Activated CD4-positive, alpha-beta T cell treated with anti-CD3 and anti-CD28 coated beads, Interleukin-2, amount 10 ng/mL, durations not matched to agents 7 days and 5 days (primary cell): Measurements from ENCODE around the gene PER2. TPM values are rescaled to one million over a fixed set of nuclear protein-coding genes. Genes with fewer than 3 reads are reported as not detected.

Experiments
- CTCF ChIA-PET: fragments of 350-600 bp; sonication (Branson Sonifier 250); formaldehyde crosslinking; loops from one replicate; lab custom pipeline; 2021; ENCODE audit warnings: antibody characterized with exemption; lab: Charles Lee
- POLR2A ChIA-PET: fragments of 350-600 bp; sonication (Branson Sonifier 250); formaldehyde crosslinking; loops from one replicate; lab custom pipeline; 2021; ENCODE audit warnings: antibody characterized with exemption; lab: Charles Lee
- DNase-seq: peaks from one replicate; pipeline ENCODE4 v3.0.0-alpha.2; 2020
- H3K27ac Mint-ChIP-seq: one replicate; pipeline ENCODE4 v1.8.0; 2021; ENCODE audit warnings: mild to moderate bottlenecking, moderate library complexity, mixed read lengths
- H3K27me3 Mint-ChIP-seq: one replicate; pipeline ENCODE4 v1.8.0; 2021; ENCODE audit warnings: mixed read lengths
- H3K36me3 Mint-ChIP-seq: one replicate; pipeline ENCODE4 v1.8.0; 2021; ENCODE audit warnings: low read depth, mixed read lengths
- H3K4me1 Mint-ChIP-seq: one replicate; pipeline ENCODE4 v1.8.0; 2021; ENCODE audit warnings: mixed read lengths
- H3K4me3 Mint-ChIP-seq: one replicate; pipeline ENCODE4 v1.8.0; 2021; ENCODE audit warnings: mild to moderate bottlenecking, moderate library complexity, mixed read lengths
- H3K9me3 Mint-ChIP-seq: one replicate; pipeline ENCODE4 v1.8.0; 2021; ENCODE audit warnings: mixed read lengths
- total RNA-seq, 2 experiments: library from RNA; stranded (reverse); gene quantifications; one replicate each; pipeline ENCODE4 v1.2.3, GENCODE V29; 2021

PER2 gene
- total RNA-seq, 2 experiments from 2014 or later = 11.8 to 13.1 TPM

DNA sequence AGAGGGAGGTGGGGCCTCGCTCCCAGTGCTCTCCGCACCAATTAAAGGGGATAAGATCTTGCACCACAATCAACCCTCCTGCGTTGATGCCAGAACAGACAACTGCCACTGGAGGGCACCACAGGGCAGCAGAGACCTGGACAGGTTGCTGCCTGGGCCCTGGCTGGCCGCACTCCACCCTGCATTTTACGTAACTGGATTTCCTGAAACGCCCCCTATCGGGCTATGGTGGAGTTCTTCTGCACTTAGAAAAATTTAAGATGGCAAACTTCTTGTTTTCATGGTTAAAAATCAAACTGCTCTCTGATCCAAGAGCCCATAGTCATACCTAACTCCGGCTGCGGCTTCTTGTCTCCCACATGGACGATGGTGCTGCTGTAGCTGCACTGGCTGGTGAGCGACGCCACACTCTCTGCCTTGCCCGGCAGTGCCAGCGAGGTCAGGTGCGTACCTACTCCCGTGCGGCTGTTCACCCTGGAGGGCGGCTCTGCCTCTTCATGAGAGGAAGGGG is 31.8 kb downstream of the PER2 start:
- DNase-seq = peak; percentile 79
- H3K36me3 Mint-ChIP-seq = peaks cover 4% of the 10 kb centered on the region
- peak overlapping the region; percentile 50 for H3K27ac Mint-ChIP-seq
- H3K27me3 Mint-ChIP-seq = no peaks in the 10 kb centered on the region
- H3K4me3 Mint-ChIP-seq = no peak overlapping the region
- peaks cover 12% of the 10 kb centered on the region for H3K4me1 Mint-ChIP-seq
- POLR2A ChIA-PET = no interaction called here
- CTCF ChIA-PET = interaction anchor here (1.2 kb wide), 2 partner anchors 9 to 18 kb away, joined by 3 to 4 read pairs; no protein-coding TSS in a partner anchor
- no peaks in the 10 kb centered on the region for H3K9me3 Mint-ChIP-seq

DNA sequence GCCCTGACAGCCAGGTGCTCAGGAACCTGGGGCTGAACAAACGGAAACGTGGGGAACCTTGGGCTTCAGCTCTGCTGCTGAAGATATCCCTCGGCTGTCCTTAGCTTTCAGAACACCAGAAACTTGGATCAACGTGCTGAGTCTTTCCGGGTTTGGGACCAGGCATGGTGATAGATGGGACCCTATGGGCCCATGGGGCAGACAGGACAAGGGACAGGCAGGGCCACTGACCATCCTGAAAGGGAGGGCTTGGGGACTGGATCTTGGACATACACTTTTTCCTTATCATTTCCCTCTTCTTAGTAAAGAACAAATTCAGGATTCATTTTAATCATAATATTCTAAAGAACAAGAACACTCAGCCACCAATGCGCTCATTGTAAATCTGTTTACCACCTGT is 32.3 kb downstream of the PER2 start:
- Mint-ChIP-seq H3K36me3 (peaks cover 4% of the 10 kb centered on the region), H3K9me3 (no peaks in the 10 kb centered on the region), H3K27ac (peak overlapping the region; percentile 16), H3K4me3 (no peak overlapping the region), H3K4me1 (peaks cover 12% of the 10 kb centered on the region), H3K27me3 (no peaks in the 10 kb centered on the region)
- ChIA-PET CTCF (interaction anchor here (0.7 to 1.6 kb wide), 5 partner anchors 9 to 31 kb away, joined by 3 to 4 read pairs (median 3); partner anchors contain the start of gene HES6), POLR2A (no interaction called here)
- DNase-seq = no peak

DNA sequence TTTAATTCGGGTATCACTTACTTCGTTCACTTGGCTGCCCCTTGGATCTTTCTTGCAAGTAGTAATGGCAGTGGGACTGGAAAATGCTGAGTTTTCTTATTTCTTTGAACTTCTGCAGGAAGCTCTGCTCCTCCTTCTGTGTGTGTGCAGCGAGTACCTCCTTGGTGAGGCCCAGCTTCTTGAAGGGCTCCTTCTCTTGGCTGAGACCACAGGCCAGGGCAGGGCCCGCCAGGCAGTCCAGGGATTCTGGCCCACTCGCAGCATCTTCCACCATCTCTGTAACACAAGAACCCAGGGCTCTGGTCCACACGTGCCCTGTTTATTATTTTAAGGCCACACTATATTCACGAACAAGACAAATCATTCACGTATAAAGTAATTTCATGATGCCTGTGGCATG is 32.8 kb downstream of the PER2 start:
- peaks cover 4% of the 10 kb centered on the region for H3K36me3 Mint-ChIP-seq
- POLR2A ChIA-PET = no interaction called here
- H3K27ac Mint-ChIP-seq = no peak overlapping the region
- peaks cover 12% of the 10 kb centered on the region for H3K4me1 Mint-ChIP-seq
- DNase-seq = no peak
- CTCF ChIA-PET = interaction anchor here (0.6 to 1.6 kb wide), 5 partner anchors 9 to 78 kb away, joined by 3 to 4 read pairs (median 3); partner anchors contain the start of gene HES6
- no peak overlapping the region for H3K4me3 Mint-ChIP-seq
- no peaks in the 10 kb centered on the region for H3K27me3 Mint-ChIP-seq
- H3K9me3 Mint-ChIP-seq = no peaks in the 10 kb centered on the region

DNA sequence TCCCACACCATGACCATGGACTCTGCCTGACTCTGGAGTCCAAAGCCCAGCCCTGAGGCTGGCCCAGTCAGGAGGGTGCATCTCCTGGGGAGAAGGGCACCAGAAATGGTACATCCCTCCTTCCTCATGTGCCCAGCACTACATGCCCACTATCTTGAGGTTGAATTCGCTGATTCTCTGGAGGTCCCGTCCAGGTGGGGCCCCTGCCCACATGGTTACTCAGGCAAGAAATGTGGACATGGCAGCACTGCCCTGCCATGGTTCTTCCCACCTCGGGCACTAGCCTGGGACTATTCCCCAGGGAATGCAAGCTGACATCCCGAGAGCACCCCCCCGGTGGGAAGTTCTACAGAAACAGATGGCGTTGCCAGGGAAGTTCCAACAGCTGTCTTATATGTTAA is 33.3 kb downstream of the PER2 start:
- no peak for DNase-seq
- POLR2A ChIA-PET = no interaction called here
- Mint-ChIP-seq H3K36me3 (peaks cover 4% of the 10 kb centered on the region), H3K4me3 (no peak overlapping the region), H3K27me3 (no peaks in the 10 kb centered on the region), H3K9me3 (no peaks in the 10 kb centered on the region), H3K27ac (no peak overlapping the region), H3K4me1 (peaks cover 8% of the 10 kb centered on the region)
- CTCF ChIA-PET = interaction anchor here (0.6 to 1.6 kb wide), 4 partner anchors 8 to 79 kb away, joined by 3 to 4 read pairs (median 3); partner anchors contain the start of gene HES6

DNA sequence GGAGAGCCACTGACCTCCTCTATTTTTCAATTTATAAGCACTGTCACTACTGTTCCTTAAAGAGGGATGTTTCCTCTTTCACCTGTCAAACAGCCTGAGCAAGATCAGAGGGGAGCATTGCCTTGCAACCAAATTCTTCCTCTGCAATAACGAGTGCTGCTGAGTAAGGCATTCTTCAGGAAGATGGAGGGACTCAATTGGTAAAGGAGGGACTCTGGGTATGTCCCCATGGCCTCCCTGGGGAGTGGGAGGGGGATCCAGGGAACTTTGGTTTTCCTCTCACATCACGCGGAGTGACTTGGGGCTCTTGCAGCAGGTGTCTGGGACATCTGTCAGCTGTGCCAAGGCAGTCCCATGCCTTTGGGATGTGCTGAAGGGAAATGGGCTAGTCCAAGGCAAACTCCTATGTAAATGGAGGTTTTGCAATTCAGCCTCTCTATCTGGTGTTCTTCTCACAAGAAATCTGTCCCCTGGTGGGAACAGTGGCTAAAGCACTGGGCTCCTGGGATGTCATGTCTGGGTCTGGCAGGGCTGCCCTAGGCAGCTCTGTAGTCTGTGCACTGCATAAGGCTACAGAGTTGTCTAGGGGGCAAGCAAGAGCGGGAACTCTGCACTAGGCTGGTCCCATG is 34.2 kb downstream of the PER2 start:
- H3K4me1 Mint-ChIP-seq = peaks cover under 1% of the 10 kb centered on the region
- H3K9me3 Mint-ChIP-seq = no peaks in the 10 kb centered on the region
- H3K27me3 Mint-ChIP-seq = no peaks in the 10 kb centered on the region
- POLR2A ChIA-PET = no interaction called here
- DNase-seq = no peak
- H3K4me3 Mint-ChIP-seq = no peak overlapping the region
- CTCF ChIA-PET = interaction anchor here (1.6 to 1.8 kb wide), 2 partner anchors 7 to 9 kb away, joined by 4 to 5 read pairs; no protein-coding TSS in a partner anchor
- no peak overlapping the region for H3K27ac Mint-ChIP-seq
- H3K36me3 Mint-ChIP-seq = peaks cover 4% of the 10 kb centered on the region

DNA sequence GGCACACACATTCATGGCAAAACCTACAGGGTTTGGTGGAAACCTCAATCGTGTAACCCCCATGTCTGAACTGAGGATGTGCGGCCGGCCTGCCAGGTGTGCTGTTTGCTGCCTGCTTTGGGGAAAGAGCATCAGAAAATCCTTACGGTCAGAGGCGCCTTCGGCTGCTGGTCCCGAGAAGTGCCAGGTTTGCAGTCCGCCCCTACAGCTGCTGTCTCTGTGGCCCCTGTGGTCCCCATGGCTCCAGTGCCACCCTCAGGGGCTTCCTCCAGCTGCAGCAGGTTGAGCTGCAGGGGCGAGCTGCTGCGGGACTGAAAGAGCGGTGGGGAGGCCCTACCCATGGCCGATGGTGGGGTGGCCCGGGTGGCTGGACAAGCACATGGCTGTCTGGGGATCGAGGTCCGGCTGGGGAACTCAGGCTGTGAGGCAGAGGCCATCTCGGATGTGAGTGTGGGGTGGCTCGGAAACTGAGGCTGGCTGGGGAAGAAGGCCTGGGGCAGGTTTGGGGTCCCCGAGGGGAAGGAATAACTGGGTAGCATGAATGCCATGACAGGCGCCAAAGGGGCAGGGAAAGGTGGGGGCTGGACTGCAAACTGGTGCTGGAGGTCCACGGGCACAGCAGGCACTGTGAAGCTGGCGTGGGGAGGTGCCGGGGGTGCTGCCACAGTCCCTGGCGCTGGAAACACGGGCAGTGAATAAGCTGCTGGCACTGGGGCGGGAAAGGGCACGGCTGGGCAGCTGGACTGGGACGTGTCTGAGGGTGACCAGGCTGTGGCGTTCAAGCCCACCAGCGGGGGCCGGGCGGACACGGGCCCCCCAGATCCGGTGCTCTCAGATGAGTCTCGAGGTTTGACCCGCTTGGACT is 35.4 kb downstream of the PER2 start:
- no peak for DNase-seq
- POLR2A ChIA-PET = no interaction called here
- Mint-ChIP-seq H3K27ac (peak overlapping the region; percentile 25), H3K4me3 (no peak overlapping the region), H3K27me3 (no peaks in the 10 kb centered on the region), H3K9me3 (no peaks in the 10 kb centered on the region), H3K36me3 (peaks cover 4% of the 10 kb centered on the region), H3K4me1 (no peaks in the 10 kb centered on the region)
- CTCF ChIA-PET = interaction anchor here (0.6 to 1.8 kb wide), 2 partner anchors 10 to 334 kb away, joined by 3 to 5 read pairs; no protein-coding TSS in a partner anchor

DNA sequence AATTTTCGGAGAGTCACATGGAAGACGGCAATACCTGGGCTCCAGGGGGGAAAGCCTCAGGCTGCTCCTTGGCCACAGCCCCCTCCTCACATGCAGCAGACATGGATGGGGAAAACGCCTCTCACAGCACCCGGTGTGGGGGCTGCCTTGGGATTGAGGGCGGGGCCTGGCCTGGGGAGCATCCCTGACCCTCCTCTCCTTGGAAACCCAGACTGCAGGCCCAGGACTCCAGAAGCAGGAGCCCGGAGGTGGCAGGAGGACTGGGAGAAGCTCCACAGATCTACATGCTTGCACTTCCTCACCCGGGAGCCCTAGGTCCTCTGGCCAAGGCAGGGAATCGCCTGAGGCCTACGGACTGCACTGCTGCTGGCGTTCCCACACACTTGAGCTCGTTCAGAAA is 36.4 kb downstream of the PER2 start:
- ChIA-PET POLR2A (no interaction called here), CTCF (interaction anchor here (0.6 kb wide), 1 partner anchor 400 kb away, joined by 3 read pairs; no protein-coding TSS in a partner anchor)
- Mint-ChIP-seq H3K4me3 (no peak overlapping the region), H3K36me3 (peaks cover 4% of the 10 kb centered on the region), H3K4me1 (no peaks in the 10 kb centered on the region), H3K27ac (no peak overlapping the region), H3K9me3 (no peaks in the 10 kb centered on the region), H3K27me3 (no peaks in the 10 kb centered on the region)
- no peak for DNase-seq

DNA sequence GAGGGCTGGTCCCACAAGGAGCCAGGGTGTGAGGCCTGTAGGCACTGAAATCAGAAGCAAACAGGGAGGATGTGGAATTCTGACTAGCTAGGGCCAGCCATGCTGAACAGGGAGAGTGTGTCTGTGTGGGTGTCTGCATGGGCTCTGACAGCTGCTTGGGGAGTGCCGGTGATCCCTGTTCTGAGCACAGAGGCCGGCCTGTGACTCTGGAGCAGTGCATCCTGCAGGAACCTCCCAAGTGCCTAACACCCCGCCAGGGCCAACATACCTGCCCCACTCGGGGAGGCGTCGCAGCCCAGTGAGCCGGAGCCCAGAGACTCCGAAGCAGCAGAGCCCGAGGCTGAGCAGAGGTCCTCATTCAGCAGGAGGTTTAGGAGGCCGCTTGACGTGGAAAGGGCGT is 37.1 kb downstream of the PER2 start:
- ChIA-PET POLR2A (no interaction called here), CTCF (no interaction called here)
- no peaks in the 10 kb centered on the region for H3K9me3 Mint-ChIP-seq
- H3K27me3 Mint-ChIP-seq = no peaks in the 10 kb centered on the region
- no peak for DNase-seq
- no peak overlapping the region for H3K27ac Mint-ChIP-seq
- no peak overlapping the region for H3K4me3 Mint-ChIP-seq
- no peaks in the 10 kb centered on the region for H3K4me1 Mint-ChIP-seq
- H3K36me3 Mint-ChIP-seq = peaks cover 2% of the 10 kb centered on the region

DNA sequence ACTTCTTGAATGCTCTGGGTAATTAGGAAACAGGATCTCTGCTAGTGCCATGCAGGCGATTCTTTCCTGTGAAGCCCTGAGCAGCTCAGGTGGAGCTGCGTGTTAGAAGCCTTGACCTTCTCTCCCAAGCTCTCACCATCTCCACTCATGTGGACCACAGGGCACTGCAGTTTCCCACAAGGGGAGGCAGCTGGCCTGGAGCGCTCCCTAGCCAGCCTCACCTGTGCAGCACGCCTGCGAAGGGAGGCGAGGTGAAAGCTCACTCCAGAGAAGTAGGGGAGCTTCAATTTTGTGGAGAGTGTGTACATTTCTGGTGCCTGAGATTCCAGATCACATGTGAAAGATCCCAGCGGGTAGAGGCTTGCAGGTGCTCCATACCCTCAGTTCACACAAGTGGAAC is 37.5 kb downstream of the PER2 start:
- H3K4me1 Mint-ChIP-seq = no peaks in the 10 kb centered on the region

DNA sequence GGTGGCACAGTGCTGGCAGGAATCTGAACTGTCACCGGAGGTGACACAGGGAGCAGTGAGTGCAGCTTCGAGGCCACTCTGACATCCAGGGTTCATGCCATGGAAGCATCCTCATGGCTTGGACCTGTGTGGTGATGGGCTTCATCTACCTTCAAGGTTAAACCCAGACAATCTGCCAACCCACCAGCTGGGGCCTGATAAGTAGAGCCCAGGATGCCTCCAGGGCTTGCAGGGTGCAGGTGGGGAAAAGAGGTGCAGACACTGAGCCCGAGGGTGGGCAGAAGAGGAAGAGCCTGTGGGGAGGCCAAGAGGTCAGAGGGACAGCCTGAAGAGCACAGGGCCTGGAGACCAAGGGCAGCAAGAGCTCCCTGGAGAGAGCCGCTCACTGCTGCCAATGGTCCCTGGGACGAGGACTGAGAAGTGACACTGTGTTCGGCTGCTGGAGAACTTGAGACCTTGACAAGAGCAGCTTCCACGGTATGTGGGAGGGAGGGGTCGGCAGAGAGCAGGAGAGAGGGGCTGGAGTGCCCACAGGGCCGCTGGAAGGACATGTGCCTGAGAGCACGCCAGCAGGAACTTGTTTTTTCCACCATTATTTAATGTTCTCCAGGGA is 40.5 kb downstream of the PER2 start:
- ChIA-PET POLR2A (no interaction called here), CTCF (interaction anchor here (0.6 to 1.5 kb wide), 4 partner anchors 9 to 1965 kb away, joined by 3 to 7 read pairs (median 3); no protein-coding TSS in a partner anchor)
- DNase-seq = no peak
- Mint-ChIP-seq H3K27ac (peak overlapping the region; percentile 27), H3K4me3 (no peak overlapping the region), H3K36me3 (peaks cover 9% of the 10 kb centered on the region), H3K4me1 (no peaks in the 10 kb centered on the region), H3K27me3 (no peaks in the 10 kb centered on the region), H3K9me3 (no peaks in the 10 kb centered on the region)

More for the DNA sequence above, 37.5 kb downstream of the PER2 start:
- Mint-ChIP-seq H3K27me3 (no peaks in the 10 kb centered on the region), H3K4me3 (no peak overlapping the region), H3K36me3 (peaks cover 2% of the 10 kb centered on the region), H3K27ac (no peak overlapping the region), H3K9me3 (no peaks in the 10 kb centered on the region)
- ChIA-PET CTCF (no interaction called here), POLR2A (no interaction called here)
- no peak for DNase-seq

DNA sequence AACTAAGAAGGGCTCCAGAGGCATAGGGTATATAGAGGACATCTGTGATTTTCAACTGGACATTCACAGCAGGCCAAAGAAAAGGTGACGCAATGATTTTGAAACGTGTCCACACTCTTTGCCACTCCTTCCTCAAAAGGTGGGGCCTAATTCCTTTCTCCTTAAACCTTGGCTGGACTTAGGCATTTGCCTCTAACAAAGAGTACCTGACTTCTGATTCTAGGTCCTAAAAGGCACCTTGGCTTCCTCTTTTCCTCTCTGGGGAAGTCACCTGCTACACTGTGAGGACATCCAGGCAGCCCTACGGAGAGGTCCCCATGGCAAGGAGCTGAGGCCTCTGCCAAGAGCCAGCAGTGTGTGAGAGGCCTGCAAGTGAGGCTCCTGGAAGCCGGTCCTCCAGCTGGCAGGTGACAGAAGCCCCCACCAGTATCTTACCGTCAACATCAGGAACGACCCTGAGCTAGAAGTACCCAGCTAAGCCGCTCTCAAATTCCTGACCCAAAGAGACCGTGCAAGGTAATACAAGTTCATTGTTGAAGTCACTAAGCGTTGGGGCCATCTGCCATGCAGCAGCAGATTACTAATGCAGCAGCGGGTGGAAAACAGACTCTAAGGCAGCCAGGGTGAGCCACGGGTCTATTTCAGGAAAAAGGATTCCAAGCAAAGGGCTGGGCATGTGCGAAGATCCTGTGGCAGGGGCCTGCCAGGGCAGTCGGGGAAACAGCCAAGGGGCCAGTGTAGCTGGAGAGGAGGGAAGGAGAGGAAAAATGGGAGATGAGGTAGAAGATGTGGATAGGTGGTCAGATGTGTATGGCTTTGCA is 41.2 kb downstream of the PER2 start:
- no peak for DNase-seq
- H3K4me1 Mint-ChIP-seq = no peaks in the 10 kb centered on the region
- H3K36me3 Mint-ChIP-seq = peaks cover 9% of the 10 kb centered on the region
- ChIA-PET CTCF (interaction anchor here (1.1 to 1.4 kb wide), 3 partner anchors 8 to 32 kb away, joined by 3 to 4 read pairs (median 3); no protein-coding TSS in a partner anchor), POLR2A (no interaction called here)
- H3K4me3 Mint-ChIP-seq = no peak overlapping the region
- no peaks in the 10 kb centered on the region for H3K27me3 Mint-ChIP-seq
- no peaks in the 10 kb centered on the region for H3K9me3 Mint-ChIP-seq
- H3K27ac Mint-ChIP-seq = no peak overlapping the region

DNA sequence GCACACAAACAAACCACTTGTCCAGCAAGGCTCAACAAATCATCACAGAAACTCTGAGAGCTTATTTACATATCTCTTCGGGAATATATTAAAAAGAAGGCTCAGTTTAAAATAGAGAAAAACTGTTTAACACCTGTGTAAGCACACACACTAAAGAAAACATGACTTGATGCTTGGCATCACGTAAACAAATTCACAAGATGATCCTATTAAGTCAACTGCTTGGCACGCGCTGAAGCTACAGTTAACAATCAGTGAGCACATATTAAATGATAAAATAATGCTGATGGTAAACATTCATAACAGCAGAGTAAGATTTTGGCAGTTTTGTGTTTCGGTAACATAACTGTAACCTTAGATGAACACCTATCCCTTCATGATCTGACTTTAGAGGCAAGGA is 44.3 kb downstream of the PER2 start:
- DNase-seq = no peak
- peaks cover 7% of the 10 kb centered on the region for H3K36me3 Mint-ChIP-seq
- H3K27me3 Mint-ChIP-seq = peaks cover 12% of the 10 kb centered on the region
- no peaks in the 10 kb centered on the region for H3K9me3 Mint-ChIP-seq
- CTCF ChIA-PET = no interaction called here
- POLR2A ChIA-PET = no interaction called here
- no peak overlapping the region for H3K27ac Mint-ChIP-seq
- no peak overlapping the region for H3K4me3 Mint-ChIP-seq
- peaks cover 6% of the 10 kb centered on the region for H3K4me1 Mint-ChIP-seq
